GM18520 (cell line): ENCODE results near the gene TDP1.
"Not testable (repeated sequence)": the region's sequence is repeated elsewhere in the genome, so short reads cannot be mapped to it uniquely, and the experiment has no call there.

Experiments used
- ATAC-seq: cut with Tn5 transposase; IDR thresholded peaks from one replicate; pipeline ENCODE4 v1.9.1; 2021; ENCODE audit not compliant: unreplicated experiment

The TDP1 gene

DNA sequence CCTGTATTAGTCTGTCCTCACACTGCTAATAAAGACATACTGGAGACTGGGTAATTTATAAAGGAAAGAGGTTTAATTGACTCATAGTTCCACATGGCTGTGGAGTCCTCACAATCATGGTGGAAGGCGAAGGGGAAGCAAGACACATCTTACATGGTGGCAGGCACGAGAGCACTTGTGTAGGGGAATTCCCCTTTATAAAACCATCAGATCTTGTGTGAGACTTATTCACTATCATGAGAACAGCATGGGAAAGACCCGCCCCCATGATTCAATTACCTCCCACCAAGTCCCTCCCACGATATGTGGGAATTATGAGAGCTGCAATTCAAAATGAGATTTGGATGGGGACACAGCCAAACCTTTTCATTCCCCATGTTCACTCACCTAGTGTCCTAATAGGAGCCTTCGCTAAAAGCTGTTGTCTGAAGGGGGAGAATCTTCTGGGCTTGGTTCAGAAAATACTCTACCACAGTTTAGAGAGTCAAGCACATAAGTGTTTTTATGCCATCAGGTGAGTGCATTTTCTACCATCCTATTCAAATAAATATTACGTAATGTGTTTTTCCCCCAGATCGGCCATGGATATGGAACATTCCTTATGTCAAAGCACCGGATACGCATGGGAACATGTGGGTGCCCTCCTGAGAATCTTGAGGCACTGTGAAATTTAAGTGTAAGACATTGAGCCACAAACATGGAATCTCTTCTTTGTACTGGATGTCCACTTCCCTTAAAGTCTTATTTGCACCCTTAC is 86.9 kb downstream of the TDP1 start:
- no peak for ATAC-seq

DNA sequence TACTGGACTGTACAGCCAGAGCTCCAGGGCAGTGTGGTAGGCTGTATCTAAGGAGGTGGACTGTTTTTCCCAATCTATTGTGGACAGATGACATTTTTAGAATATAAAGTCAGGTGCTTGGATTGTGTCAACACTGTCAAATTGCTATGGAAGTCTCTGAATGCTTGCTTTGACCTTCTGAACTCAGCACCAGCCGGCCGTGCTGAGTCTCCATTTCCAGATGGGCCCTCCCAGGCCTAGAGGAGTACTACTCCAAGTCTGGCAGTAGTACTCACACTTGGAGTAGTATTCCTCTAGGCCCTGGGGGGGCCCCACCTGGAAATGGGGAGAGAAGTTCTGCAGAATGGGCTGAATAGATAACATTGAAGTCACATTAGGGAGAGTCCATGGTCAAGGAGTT is 89.9 kb downstream of the TDP1 start:
- ATAC-seq = no peak

DNA sequence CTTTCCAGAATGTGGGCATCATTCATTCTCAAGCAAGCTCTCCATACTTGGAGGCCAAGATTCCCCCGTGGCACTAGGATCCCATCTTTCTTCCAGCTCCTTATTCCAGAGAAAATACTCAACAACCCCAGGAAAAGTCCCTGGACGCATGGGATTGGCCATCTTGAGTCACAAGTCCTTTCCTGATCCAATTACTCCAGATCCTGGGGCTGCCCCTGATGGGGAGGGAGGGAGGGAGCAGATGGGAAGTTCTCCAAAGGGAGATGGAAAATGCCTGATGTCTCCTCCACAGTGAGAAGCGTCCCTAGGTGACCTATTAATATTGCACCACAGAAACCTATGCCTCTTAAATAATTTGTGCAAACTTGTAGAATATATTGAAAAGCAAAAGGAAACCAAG is 93.7 kb downstream of the TDP1 start:
- no peak for ATAC-seq

- no peak for ATAC-seq
These were observed 94.5 kb downstream of the TDP1 start for GRCh38 chr14:90050271-90050670.

GRCh38 chr14:90053044-90053443 is 97.3 kb downstream of the TDP1 start:
- no peak for ATAC-seq

- no peak for ATAC-seq
These were observed 99.1 kb downstream of the TDP1 start for GRCh38 chr14:90054803-90055202.

DNA sequence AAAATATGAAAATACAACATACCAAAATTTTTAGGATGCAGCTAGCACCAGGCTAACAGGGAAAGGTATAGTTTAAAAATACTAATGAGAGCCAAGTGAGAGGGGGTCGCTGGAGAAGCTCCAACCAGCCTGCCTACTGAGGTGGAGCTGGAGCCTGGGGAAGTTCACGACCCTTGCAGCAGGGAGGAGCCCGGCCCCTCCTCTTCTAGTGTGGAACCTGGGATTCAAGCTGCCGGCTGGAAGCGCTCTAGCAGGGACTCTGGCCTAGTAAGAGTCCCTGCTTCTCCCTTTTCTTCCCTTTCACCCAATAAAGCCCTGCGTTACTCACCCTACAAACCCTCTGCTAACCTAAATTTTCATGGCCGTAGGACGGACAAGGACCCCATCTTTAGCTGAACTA is 101.1 kb downstream of the TDP1 start:
- no peak for ATAC-seq

DNA sequence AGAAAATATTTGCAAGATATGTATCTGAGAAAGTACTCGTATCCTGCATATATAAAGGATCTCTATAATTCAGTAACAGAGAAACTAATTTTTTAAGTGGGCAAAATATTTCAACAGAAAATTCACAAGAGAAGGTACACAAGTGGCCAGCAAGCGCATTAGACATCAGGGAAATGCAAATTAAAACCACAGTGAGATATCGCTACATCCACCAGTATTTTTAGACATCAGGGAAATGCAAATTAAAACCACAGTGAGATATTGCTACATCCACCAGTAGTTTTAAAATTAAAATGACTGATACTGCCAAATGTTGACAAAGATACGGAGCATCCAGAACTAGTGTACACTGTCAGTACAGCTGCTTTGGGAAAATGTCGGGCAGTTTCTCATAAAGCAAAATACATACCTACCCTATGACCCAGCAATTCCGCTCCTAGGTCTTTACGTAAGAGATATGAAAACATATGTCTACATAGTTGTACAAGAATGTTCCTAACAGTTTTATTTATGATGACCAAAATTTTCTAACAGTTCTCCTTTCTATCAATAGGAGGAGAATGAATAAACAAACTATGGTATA is 103.2 kb downstream of the TDP1 start:
- ATAC-seq = peak; percentile 55

- ATAC-seq = no peak
These were observed 104.7 kb downstream of the TDP1 start for GRCh38 chr14:90060312-90060964.

- ATAC-seq = no peak
These were observed 105.4 kb downstream of the TDP1 start for GRCh38 chr14:90060965-90061684.

- no peak for ATAC-seq
These were observed 106.0 kb downstream of the TDP1 start, which contains the start of gene KCNK13 for GRCh38 chr14:90061685-90062126. TSS of gene KCNK13 (plus strand) at chr14:90061994. CDS start at chr14:90062206, 212 bp downstream.

- no peak for ATAC-seq
These were observed 106.5 kb downstream of the TDP1 start for GRCh38 chr14:90062127-90062794.

GRCh38 chr14:90062822-90063539 is 107.3 kb downstream of the TDP1 start:
- no peak for ATAC-seq

DNA sequence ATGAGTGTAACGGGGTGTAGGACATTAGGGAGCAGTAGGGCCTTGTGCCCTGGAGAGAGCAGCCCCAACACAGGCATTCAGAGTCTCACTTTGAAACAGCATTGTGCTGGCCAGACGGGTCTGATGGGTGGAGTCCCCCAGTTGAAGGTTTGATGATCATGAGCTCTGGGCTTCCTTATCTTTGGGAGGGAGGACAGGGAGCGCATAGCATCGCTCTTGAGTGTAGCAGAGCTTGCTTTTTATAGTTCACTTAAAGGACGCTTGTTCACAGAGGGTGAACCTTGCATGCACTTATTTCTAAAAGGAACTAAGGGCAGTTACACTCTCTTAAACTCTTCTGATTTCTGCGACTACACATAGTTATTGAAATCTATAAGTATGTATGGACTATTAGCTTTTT is 116.6 kb downstream of the TDP1 start:
- no peak for ATAC-seq

DNA sequence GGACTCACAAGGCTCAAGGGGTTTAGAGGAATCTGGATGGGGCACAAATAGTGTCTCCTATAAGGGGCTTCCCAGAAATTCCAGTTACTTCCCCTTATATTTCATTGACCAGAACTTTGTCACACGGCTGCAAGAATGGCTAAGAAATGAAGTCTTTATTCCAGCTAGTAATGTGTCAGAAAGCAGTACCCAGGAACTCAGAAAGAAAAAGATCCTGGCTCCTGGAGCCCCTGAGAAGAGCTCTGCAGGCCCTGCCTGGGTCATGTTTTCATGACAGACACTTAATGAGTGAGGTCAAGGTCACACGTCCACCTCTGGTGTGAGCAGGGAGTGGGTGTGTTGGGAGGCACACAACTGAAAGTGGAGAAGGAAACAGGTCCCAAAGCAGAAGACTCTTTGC is 123.8 kb downstream of the TDP1 start:
- ATAC-seq = no peak

- no peak for ATAC-seq
These were observed 131.7 kb downstream of the TDP1 start for GRCh38 chr14:90087433-90087832.

DNA sequence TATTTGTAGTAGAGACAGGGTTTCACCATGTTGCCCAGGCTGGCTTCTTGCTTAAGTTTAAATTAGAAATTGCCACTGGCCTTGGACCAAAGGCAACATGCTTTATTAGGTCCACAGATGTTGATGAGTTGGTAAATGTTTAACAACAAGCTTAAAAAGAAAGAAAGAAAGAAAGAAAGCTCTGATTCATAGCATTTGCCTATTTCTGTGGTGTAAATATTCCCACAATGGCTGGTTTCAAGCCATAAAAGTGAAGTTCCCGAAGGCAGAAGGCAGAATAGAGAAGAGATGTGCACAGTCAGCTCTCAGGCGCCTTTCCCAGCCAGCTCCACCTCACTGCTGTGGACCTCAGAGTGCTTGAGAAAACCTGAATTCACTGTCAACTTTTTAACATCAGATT is 132.4 kb downstream of the TDP1 start:
- no peak for ATAC-seq

DNA sequence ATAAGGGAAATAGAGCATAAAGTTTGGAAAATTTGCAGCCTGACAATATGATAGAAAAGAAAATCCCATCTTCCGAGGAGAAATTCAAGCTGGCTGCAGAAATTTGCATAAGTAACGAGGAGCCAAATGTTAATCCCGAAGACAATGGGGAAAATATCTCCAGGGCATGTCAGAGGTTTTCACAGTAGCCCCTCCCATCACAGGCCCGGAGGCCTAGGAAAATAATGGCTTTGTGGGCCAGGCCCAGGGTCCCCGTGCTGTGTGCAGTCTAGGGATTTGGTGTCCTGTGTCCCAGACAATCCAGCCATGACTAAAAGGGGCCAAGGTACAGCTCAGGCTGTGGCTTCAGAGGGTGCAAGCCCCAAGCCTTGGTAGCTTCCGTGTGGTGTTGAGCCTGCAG is 133.8 kb downstream of the TDP1 start:
- not testable (repeated sequence) for ATAC-seq

GRCh38 chr14:90091393-90091792 is 135.7 kb downstream of the TDP1 start:
- no peak for ATAC-seq

- ATAC-seq = no peak
These were observed 138.3 kb downstream of the TDP1 start for GRCh38 chr14:90093942-90094595.
